Fibroblast of lung (primary cell): ENCODE results near the gene RRP12. TPM values are rescaled to one million over a fixed set of nuclear protein-coding genes. Genes with fewer than 3 reads are reported as not detected.

Source experiments
- DNase-seq, 2 donors: peaks; one replicate each; pipeline versions ENCODE4 v3.0.0 to v3.0.0-alpha.2; 2010; ENCODE audit warnings: low read depth in 2 of 2
- H2AFZ ChIP-seq: 2 replicates; pipeline ENCODE4 v1.5.1; 2012; ENCODE audit warnings: low read length, control low read depth, inconsistent platforms
- H3K27ac ChIP-seq: 2 replicates; pipeline ENCODE4 v1.5.1; 2011; ENCODE audit warnings: low read length, control low read depth; ENCODE audit not compliant: insufficient read depth
- H3K27me3 ChIP-seq: 2 replicates; pipeline ENCODE4 v1.5.1; 2011; ENCODE audit warnings: mild to moderate bottlenecking, low read length; ENCODE audit not compliant: control insufficient read depth, insufficient read depth
- H3K36me3 ChIP-seq: 2 replicates; pipeline ENCODE4 v1.5.1; 2011; ENCODE audit warnings: low read length; ENCODE audit not compliant: control insufficient read depth, insufficient read depth
- H3K4me1 ChIP-seq: 2 replicates; pipeline ENCODE4 v1.5.1; 2011; ENCODE audit warnings: low read length; ENCODE audit not compliant: control insufficient read depth, insufficient read depth; ENCODE audit errors: extremely low read depth
- H3K4me2 ChIP-seq: 2 replicates; pipeline ENCODE4 v1.5.1; 2011; ENCODE audit warnings: low read length, control low read depth; ENCODE audit not compliant: insufficient read depth; ENCODE audit errors: extremely low read depth
- H3K4me3 ChIP-seq, 4 experiments: fragments of 200-600 bp in 1 of 4; sonication (generic) in 1 of 4; replicated peaks in 1 of 4; 2 replicates each; pipeline ENCODE4 v1.5.1; 2011 to 2016; ENCODE audit warnings: low read length in 4 of 4, low read depth in 3 of 4, mild to moderate bottlenecking in 3 of 4, control low read depth in 2 of 4, inconsistent platforms in 1 of 4, mixed read lengths in 1 of 4; ENCODE audit not compliant: insufficient read depth in 1 of 4; ENCODE audit errors: control extremely low read depth in 1 of 4
- H3K79me2 ChIP-seq: 2 replicates; pipeline ENCODE4 v1.5.1; 2012; ENCODE audit warnings: mild to moderate bottlenecking, low read length, inconsistent platforms; ENCODE audit not compliant: control insufficient read depth, insufficient read depth
- H3K9ac ChIP-seq: 2 replicates; pipeline ENCODE4 v1.5.1; 2011; ENCODE audit warnings: mild to moderate bottlenecking, low read length, control low read depth; ENCODE audit not compliant: insufficient read depth
- H3K9me3 ChIP-seq: 2 replicates; pipeline ENCODE4 v1.5.1; 2012; ENCODE audit warnings: low read depth, low read length; ENCODE audit not compliant: control insufficient read depth, insufficient read depth
- H4K20me1 ChIP-seq: 2 replicates; pipeline ENCODE4 v1.5.1; 2011; ENCODE audit warnings: low read length; ENCODE audit not compliant: control insufficient read depth, insufficient read depth; ENCODE audit errors: extremely low read depth
- EZH2 ChIP-seq: IDR thresholded peaks from 2 replicates; pipeline ENCODE4 v1.5.1; 2012; ENCODE audit warnings: low read length, control low read depth, mild to moderate bottlenecking; ENCODE audit errors: missing control alignments
- polyA plus RNA-seq, 2 donors: library from polyadenylated mRNA; depleted of rRNA in 1 of 2; stranded (reverse) in 1 of 2; unstranded in 1 of 2; fragments of >200 nt; gene quantifications; 2 replicates each; pipeline ENCODE4 v1.2.1, GENCODE V29; 2011 to 2012; ENCODE audit warnings: missing spikeins in 1 of 2
- total RNA-seq: library from RNA; depleted of rRNA; stranded (reverse); fragments of >200 nt; gene quantifications from 2 replicates; pipeline ENCODE4 v1.2.1, GENCODE V29; 2014
- TF ChIP-seq, protein P1 (sequence below), 2 donors: IDR thresholded peaks in 1 of 2; conservative IDR thresholded peaks in 1 of 2; 1 replicate in 1 of 2; 2 replicates in 1 of 2; pipeline ENCODE4 v1.5.1; 2011 to 2012; ENCODE audit warnings: low read length in 2 of 2, control low read depth in 1 of 2, inconsistent platforms in 1 of 2, low read depth in 1 of 2, mild to moderate bottlenecking in 1 of 2

Gene RRP12
- total and polyA plus RNA-seq, 2 donors (not counting 1 experiment from before 2014, with no cell fraction given): 6.1 to 10.7 TPM

DNA sequence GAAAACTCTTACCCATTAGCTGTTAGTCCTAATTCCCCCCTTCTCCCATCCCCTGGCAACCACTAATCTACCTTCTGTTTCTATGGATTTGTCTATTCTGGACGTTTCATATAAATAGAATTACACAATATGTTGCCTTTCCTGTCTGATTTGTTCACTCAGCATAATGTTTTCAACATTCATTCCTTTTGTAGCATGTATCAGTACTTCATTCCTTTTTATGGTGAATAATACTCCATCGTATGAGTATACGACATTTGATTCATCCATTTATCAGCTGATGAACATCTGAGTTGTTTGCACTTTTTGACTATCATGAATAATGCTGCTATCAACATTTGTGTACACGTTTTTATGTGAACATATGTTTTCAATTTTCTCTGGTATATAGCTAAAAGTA is 86.5 kb downstream of the RRP12 start:
- no peak overlapping the region for H3K9ac ChIP-seq
- H3K4me3 ChIP-seq: no peak overlapping the region
- no peaks in the 10 kb centered on the region for H4K20me1 ChIP-seq
- no peaks in the 10 kb centered on the region for H3K9me3 ChIP-seq
- no peak overlapping the region for H2AFZ ChIP-seq
- H3K4me2 ChIP-seq: no peak overlapping the region
- no peak overlapping the region for H3K27ac ChIP-seq
- DNase-seq: no peak
- H3K4me1 ChIP-seq: no peaks in the 10 kb centered on the region
- H3K36me3 ChIP-seq: no peaks in the 10 kb centered on the region
- H3K27me3 ChIP-seq: peaks cover 3% of the 10 kb centered on the region
- TF ChIP-seq EZH2: no peak
- TF ChIP-seq, protein P1, sequence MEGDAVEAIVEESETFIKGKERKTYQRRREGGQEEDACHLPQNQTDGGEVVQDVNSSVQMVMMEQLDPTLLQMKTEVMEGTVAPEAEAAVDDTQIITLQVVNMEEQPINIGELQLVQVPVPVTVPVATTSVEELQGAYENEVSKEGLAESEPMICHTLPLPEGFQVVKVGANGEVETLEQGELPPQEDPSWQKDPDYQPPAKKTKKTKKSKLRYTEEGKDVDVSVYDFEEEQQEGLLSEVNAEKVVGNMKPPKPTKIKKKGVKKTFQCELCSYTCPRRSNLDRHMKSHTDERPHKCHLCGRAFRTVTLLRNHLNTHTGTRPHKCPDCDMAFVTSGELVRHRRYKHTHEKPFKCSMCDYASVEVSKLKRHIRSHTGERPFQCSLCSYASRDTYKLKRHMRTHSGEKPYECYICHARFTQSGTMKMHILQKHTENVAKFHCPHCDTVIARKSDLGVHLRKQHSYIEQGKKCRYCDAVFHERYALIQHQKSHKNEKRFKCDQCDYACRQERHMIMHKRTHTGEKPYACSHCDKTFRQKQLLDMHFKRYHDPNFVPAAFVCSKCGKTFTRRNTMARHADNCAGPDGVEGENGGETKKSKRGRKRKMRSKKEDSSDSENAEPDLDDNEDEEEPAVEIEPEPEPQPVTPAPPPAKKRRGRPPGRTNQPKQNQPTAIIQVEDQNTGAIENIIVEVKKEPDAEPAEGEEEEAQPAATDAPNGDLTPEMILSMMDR (conservative IDR thresholded peaks at IDR 0.05 in 1 of 2, IDR thresholded peaks at IDR 0.05 in 1 of 2; ENCODE audit: low read depth in 1 of 2, low read length in 2 of 2): no peak
- no peaks in the 10 kb centered on the region for H3K79me2 ChIP-seq

DNA sequence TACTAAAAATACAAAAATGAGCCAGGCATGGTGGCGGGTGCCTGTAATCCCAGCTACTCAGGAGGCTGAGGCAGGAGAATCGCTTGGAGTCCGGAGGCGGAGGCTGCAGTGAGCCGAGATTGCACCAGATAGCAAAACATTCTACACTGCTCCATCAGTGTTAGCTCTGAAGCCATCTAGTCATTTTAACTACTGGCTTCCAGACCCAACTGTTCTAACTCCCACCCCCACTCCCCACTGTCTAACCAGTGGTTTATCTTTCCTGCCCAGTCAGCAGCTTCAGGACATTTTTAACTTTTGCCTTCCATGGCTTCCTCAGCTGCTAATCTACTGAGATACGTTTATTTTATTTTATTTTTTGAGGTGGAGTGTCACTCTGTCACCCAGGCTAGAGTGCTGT is 88.2 kb downstream of the RRP12 start:
- no peak for DNase-seq
- Histone ChIP-seq H3K27ac (no peak overlapping the region), H3K36me3 (no peaks in the 10 kb centered on the region), H2AFZ (no peak overlapping the region), H3K4me3 (no peak overlapping the region), H3K4me1 (no peaks in the 10 kb centered on the region), H3K9ac (no peak overlapping the region), H3K79me2 (no peaks in the 10 kb centered on the region), H3K27me3 (peaks cover 3% of the 10 kb centered on the region), H4K20me1 (no peaks in the 10 kb centered on the region), H3K4me2 (no peak overlapping the region), H3K9me3 (no peaks in the 10 kb centered on the region)
- no peak for TF ChIP-seq EZH2
- TF ChIP-seq, protein P1 (conservative IDR thresholded peaks at IDR 0.05 in 1 of 2, IDR thresholded peaks at IDR 0.05 in 1 of 2; ENCODE audit: low read depth in 1 of 2, low read length in 2 of 2): no peak

DNA sequence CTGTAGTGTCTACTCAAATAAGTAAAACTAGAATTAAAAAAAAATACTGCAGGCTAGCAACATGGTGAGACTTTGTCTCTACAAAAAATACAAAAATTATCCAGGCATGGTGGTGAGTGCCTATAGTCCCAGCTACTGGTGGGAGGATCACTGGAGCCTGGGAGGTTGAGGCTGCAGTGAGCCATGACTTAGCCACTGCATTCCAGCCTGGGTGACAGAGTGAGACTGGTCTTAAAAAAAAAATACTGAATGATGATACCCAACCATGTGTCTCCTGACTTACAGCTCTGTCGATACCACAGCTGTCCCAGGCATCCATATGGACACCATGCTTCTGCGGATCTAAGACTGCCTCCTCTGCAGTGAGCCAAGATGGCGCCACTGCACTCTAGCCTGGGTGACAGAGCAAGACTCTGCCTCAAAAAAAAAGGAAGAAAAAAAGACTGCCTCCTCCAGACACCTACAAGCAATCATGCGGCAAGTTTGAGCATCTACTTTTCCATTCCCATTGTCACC is 90.0 kb downstream of the RRP12 start:
- no peaks in the 10 kb centered on the region for H4K20me1 ChIP-seq
- no peak overlapping the region for H2AFZ ChIP-seq
- H3K4me2 ChIP-seq: no peak overlapping the region
- peaks cover 3% of the 10 kb centered on the region for H3K27me3 ChIP-seq
- H3K27ac ChIP-seq: no peak overlapping the region
- H3K4me3 ChIP-seq: no peak overlapping the region
- no peak for DNase-seq
- no peak overlapping the region for H3K9ac ChIP-seq
- H3K79me2 ChIP-seq: no peaks in the 10 kb centered on the region
- no peaks in the 10 kb centered on the region for H3K4me1 ChIP-seq
- no peaks in the 10 kb centered on the region for H3K36me3 ChIP-seq
- H3K9me3 ChIP-seq: no peaks in the 10 kb centered on the region
- no peak for TF ChIP-seq EZH2
- TF ChIP-seq, protein P1 (conservative IDR thresholded peaks at IDR 0.05 in 1 of 2, IDR thresholded peaks at IDR 0.05 in 1 of 2; ENCODE audit: low read depth in 1 of 2, low read length in 2 of 2): no peak
